HEK293 (cell line): Measurements from ENCODE around the gene RNF144B.
"Not testable (repeated sequence)": the region's sequence is repeated elsewhere in the genome, so short reads cannot be mapped to it uniquely, and the experiment has no call there.

Experiments
- CTCF ChIA-PET: fragments of 350-600 bp; formaldehyde crosslinking; extraction: SDS; loops from one replicate; lab custom pipeline; 2021; ENCODE audit warnings: antibody characterized with exemption; lab: Yijun Ruan, JAX
- POLR2A ChIA-PET: fragments of 300-600 bp; formaldehyde crosslinking; extraction: SDS; loops from one replicate; lab custom pipeline; 2020; ENCODE audit warnings: antibody characterized with exemption, inconsistent platforms; lab: Yijun Ruan, JAX
- H3K27ac ChIP-seq: fragments of 200-500 bp; sonication (Bioruptor generic); 2 replicates; pipeline ENCODE4 v1.5.1; 2014; ENCODE audit warnings: low read depth, low read length, control low read depth, inconsistent platforms; ENCODE audit errors: extremely low read depth
- H3K36me3 ChIP-seq, 2 experiments: fragments of 200-500 bp in 1 of 2; sonication (Bioruptor generic) in 1 of 2; 1 replicate in 1 of 2; 2 replicates in 1 of 2; pipeline ENCODE4 v1.5.1; 2014 to 2017; ENCODE audit warnings: inconsistent platforms in 2 of 2, low read length in 2 of 2; ENCODE audit not compliant: control insufficient read depth in 2 of 2, insufficient read depth in 1 of 2
- H3K4me1 ChIP-seq: fragments of 200-500 bp; sonication (Bioruptor generic); 2 replicates; pipeline ENCODE4 v1.5.1; 2014; ENCODE audit warnings: mild to moderate bottlenecking, low read length, inconsistent platforms; ENCODE audit not compliant: control insufficient read depth, insufficient read depth
- H3K4me3 ChIP-seq: 2 replicates; pipeline ENCODE4 v1.5.1; 2011; ENCODE audit warnings: low read depth, mild to moderate bottlenecking, control low read depth, low read length, moderate library complexity
- H3K9me3 ChIP-seq: fragments of 200-500 bp; sonication (Bioruptor generic); 2 replicates; pipeline ENCODE4 v1.5.1; 2014; ENCODE audit warnings: low read depth, low read length, inconsistent platforms; ENCODE audit not compliant: control insufficient read depth, insufficient read depth
- AEBP2 ChIP-seq: fragments of 450-650 bp; formaldehyde crosslinking; IDR thresholded peaks from 2 replicates; pipeline ENCODE4 v1.5.1; 2016; ENCODE audit warnings: missing biosample characterization, missing genetic modification characterization, borderline replicate concordance
- FEZF1 ChIP-seq: fragments of 450-650 bp; formaldehyde crosslinking; IDR thresholded peaks from 2 replicates; pipeline ENCODE4 v1.5.1; 2016; ENCODE audit warnings: missing biosample characterization, missing genetic modification characterization
- IKZF3 ChIP-seq: fragments of 450-650 bp; IDR thresholded peaks from 2 replicates; pipeline ENCODE4 v1.5.0; 2018; ENCODE audit warnings: missing biosample characterization, mild to moderate bottlenecking, missing genetic modification characterization, moderate library complexity
- MYNN ChIP-seq: fragments of 450-650 bp; formaldehyde crosslinking; IDR thresholded peaks from 2 replicates; pipeline ENCODE4 v1.5.1; 2016; ENCODE audit warnings: missing biosample characterization, missing genetic modification characterization, borderline replicate concordance
- PBX3 ChIP-seq: sonication (generic); formaldehyde crosslinking; IDR thresholded peaks from 2 replicates; pipeline ENCODE4 v1.8.1; 2022; ENCODE audit warnings: mild to moderate bottlenecking, moderate library complexity, missing genetic modification reagents
- SCRT2 ChIP-seq: fragments of 450-650 bp; formaldehyde crosslinking; IDR thresholded peaks from 2 replicates; pipeline ENCODE4 v1.5.1; 2016; ENCODE audit warnings: missing biosample characterization, missing genetic modification characterization
- SP2 ChIP-seq: fragments of 450-650 bp; formaldehyde crosslinking; IDR thresholded peaks from 2 replicates; pipeline ENCODE4 v1.5.1; 2016; ENCODE audit warnings: missing biosample characterization, missing genetic modification characterization
- SP7 ChIP-seq: fragments of 450-650 bp; formaldehyde crosslinking; IDR thresholded peaks from 2 replicates; pipeline ENCODE4 v1.5.1; 2016; ENCODE audit warnings: missing biosample characterization, missing genetic modification characterization
- YY2 ChIP-seq: fragments of 450-650 bp; formaldehyde crosslinking; IDR thresholded peaks from 2 replicates; pipeline ENCODE4 v1.5.1; 2016; ENCODE audit warnings: missing biosample characterization, missing genetic modification characterization
- ZBTB20 ChIP-seq: fragments of 450-650 bp; formaldehyde crosslinking; IDR thresholded peaks from 2 replicates; pipeline ENCODE4 v1.5.1; 2016; ENCODE audit warnings: missing biosample characterization, missing genetic modification characterization
- ZFP3 ChIP-seq: fragments of 450-650 bp; formaldehyde crosslinking; IDR thresholded peaks from 2 replicates; pipeline ENCODE4 v1.5.1; 2016; ENCODE audit warnings: low read depth, missing biosample characterization, missing genetic modification characterization
- ZFP41 ChIP-seq: fragments of 450-650 bp; formaldehyde crosslinking; IDR thresholded peaks from 2 replicates; pipeline ENCODE4 v1.5.1; 2016; ENCODE audit warnings: missing biosample characterization, missing genetic modification characterization, borderline replicate concordance
- ZIC2 ChIP-seq: fragments of 450-650 bp; formaldehyde crosslinking; IDR thresholded peaks from 2 replicates; pipeline ENCODE4 v1.5.1; 2016; ENCODE audit warnings: missing biosample characterization, missing genetic modification characterization
- ZNF133 ChIP-seq: fragments of 450-650 bp; formaldehyde crosslinking; IDR thresholded peaks from 2 replicates; pipeline ENCODE4 v1.5.1; 2016; ENCODE audit warnings: missing biosample characterization, missing genetic modification characterization
- ZNF37A ChIP-seq: fragments of 450-650 bp; IDR thresholded peaks from 2 replicates; pipeline ENCODE4 v1.5.1; 2018; ENCODE audit warnings: missing biosample characterization, missing genetic modification characterization
- ZNF544 ChIP-seq: fragments of 450-650 bp; formaldehyde crosslinking; IDR thresholded peaks from 2 replicates; pipeline ENCODE4 v1.5.0; 2017; ENCODE audit warnings: missing biosample characterization, missing genetic modification characterization
- ZNF548 ChIP-seq: fragments of 450-650 bp; formaldehyde crosslinking; IDR thresholded peaks from 2 replicates; pipeline ENCODE4 v1.5.1; 2016; ENCODE audit warnings: missing biosample characterization, missing genetic modification characterization
- ZNF555 ChIP-seq: fragments of 450-650 bp; formaldehyde crosslinking; conservative IDR thresholded peaks from 2 replicates; pipeline ENCODE4 v1.5.1; 2017; ENCODE audit warnings: missing biosample characterization, mild to moderate bottlenecking, missing genetic modification characterization, inconsistent platforms
- ZNF76 ChIP-seq: fragments of 450-650 bp; formaldehyde crosslinking; IDR thresholded peaks from 2 replicates; pipeline ENCODE4; 2016; ENCODE audit warnings: low read depth, missing biosample characterization, missing genetic modification characterization, borderline replicate concordance
- ZNF830 ChIP-seq: fragments of 450-650 bp; IDR thresholded peaks from 2 replicates; pipeline ENCODE4 v1.5.0; 2018; ENCODE audit warnings: missing biosample characterization, missing genetic modification characterization, low read depth, mild to moderate bottlenecking, moderate library complexity

The RNF144B gene

GRCh38 chr6:18362058-18362561 is 25.0 kb upstream of the RNF144B start:
- H3K9me3 ChIP-seq: no peaks in the 10 kb centered on the region
- H3K27ac ChIP-seq: no peak overlapping the region
- no peaks in the 10 kb centered on the region for H3K4me1 ChIP-seq
- no peak overlapping the region for H3K4me3 ChIP-seq
- H3K36me3 ChIP-seq: no peaks in the 10 kb centered on the region
- no peak for TF ChIP-seq ZNF830 (tag by site-specific recombination)
- no peak for TF ChIP-seq FEZF1
- TF ChIP-seq MYNN: no peak
- TF ChIP-seq ZNF548 (tag by site-specific recombination): no peak
- CTCF ChIA-PET: interaction anchor here (1.0 kb wide), 1 partner anchor 99 kb away, joined by 3 read pairs; no protein-coding TSS in a partner anchor
- POLR2A ChIA-PET: interaction anchor here (0.6 to 1.5 kb wide), 2 partner anchors 26 to 518 kb away, joined by 3 read pairs; partner anchors contain the start of gene RNF144B

- no peak for TF ChIP-seq ZFP3 (tag by site-specific recombination)
- no peak for TF ChIP-seq YY2
- TF ChIP-seq ZNF555: no peak
- no peak for TF ChIP-seq AEBP2 (tag by site-specific recombination)
- TF ChIP-seq IKZF3 (tag by site-specific recombination): no peak
- TF ChIP-seq ZBTB20 (tag by site-specific recombination): no peak
- TF ChIP-seq ZNF76 (tag by site-specific recombination): no peak
- no peak for TF ChIP-seq ZNF133
- TF ChIP-seq PBX3 (CRISPR knock-in tag): no peak
- no peak for TF ChIP-seq ZFP41 (tag by site-specific recombination)
- TF ChIP-seq SP7: no peak
- no peak for TF ChIP-seq ZNF544
- TF ChIP-seq SCRT2 (tag by site-specific recombination): no peak
- TF ChIP-seq ZNF37A (tag by site-specific recombination): no peak
- no peak for TF ChIP-seq ZIC2 (tag by site-specific recombination)
- no peak for TF ChIP-seq SP2 (tag by site-specific recombination)
- H3K9me3 ChIP-seq: no peaks in the 10 kb centered on the region
- ChIA-PET CTCF (interaction anchor here (0.6 kb wide), 1 partner anchor 11 kb away, joined by 3 read pairs; no protein-coding TSS in a partner anchor), POLR2A (no interaction called here)
- no peaks in the 10 kb centered on the region for H3K4me1 ChIP-seq
- no peak overlapping the region for H3K27ac ChIP-seq
- H3K4me3 ChIP-seq: no peak overlapping the region
- H3K36me3 ChIP-seq: no peaks in the 10 kb centered on the region
These were observed 23.4 kb upstream of the RNF144B start for GRCh38 chr6:18363746-18364145.

- H3K36me3 ChIP-seq, POLR2A ChIA-PET, H3K27ac ChIP-seq, H3K4me1 ChIP-seq, H3K9me3 ChIP-seq, H3K4me3 ChIP-seq, CTCF ChIA-PET: not testable (repeated sequence)
These were observed 22.6 kb upstream of the RNF144B start for GRCh38 chr6:18364561-18364960.
